NCI-H69 (cell line): ENCODE data around the gene ZNF592.
"Not testable (repeated sequence)": the region's sequence is repeated elsewhere in the genome, so short reads cannot be mapped to it uniquely, and the experiment has no call there.

Source experiments
- DNase-seq: peaks from one replicate; lab custom pipeline; 2025; lab: John Stamatoyannopoulos, UW

ZNF592 gene, protein sequence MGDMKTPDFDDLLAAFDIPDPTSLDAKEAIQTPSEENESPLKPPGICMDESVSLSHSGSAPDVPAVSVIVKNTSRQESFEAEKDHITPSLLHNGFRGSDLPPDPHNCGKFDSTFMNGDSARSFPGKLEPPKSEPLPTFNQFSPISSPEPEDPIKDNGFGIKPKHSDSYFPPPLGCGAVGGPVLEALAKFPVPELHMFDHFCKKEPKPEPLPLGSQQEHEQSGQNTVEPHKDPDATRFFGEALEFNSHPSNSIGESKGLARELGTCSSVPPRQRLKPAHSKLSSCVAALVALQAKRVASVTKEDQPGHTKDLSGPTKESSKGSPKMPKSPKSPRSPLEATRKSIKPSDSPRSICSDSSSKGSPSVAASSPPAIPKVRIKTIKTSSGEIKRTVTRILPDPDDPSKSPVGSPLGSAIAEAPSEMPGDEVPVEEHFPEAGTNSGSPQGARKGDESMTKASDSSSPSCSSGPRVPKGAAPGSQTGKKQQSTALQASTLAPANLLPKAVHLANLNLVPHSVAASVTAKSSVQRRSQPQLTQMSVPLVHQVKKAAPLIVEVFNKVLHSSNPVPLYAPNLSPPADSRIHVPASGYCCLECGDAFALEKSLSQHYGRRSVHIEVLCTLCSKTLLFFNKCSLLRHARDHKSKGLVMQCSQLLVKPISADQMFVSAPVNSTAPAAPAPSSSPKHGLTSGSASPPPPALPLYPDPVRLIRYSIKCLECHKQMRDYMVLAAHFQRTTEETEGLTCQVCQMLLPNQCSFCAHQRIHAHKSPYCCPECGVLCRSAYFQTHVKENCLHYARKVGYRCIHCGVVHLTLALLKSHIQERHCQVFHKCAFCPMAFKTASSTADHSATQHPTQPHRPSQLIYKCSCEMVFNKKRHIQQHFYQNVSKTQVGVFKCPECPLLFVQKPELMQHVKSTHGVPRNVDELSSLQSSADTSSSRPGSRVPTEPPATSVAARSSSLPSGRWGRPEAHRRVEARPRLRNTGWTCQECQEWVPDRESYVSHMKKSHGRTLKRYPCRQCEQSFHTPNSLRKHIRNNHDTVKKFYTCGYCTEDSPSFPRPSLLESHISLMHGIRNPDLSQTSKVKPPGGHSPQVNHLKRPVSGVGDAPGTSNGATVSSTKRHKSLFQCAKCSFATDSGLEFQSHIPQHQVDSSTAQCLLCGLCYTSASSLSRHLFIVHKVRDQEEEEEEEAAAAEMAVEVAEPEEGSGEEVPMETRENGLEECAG (N-terminal part only)

DNA sequence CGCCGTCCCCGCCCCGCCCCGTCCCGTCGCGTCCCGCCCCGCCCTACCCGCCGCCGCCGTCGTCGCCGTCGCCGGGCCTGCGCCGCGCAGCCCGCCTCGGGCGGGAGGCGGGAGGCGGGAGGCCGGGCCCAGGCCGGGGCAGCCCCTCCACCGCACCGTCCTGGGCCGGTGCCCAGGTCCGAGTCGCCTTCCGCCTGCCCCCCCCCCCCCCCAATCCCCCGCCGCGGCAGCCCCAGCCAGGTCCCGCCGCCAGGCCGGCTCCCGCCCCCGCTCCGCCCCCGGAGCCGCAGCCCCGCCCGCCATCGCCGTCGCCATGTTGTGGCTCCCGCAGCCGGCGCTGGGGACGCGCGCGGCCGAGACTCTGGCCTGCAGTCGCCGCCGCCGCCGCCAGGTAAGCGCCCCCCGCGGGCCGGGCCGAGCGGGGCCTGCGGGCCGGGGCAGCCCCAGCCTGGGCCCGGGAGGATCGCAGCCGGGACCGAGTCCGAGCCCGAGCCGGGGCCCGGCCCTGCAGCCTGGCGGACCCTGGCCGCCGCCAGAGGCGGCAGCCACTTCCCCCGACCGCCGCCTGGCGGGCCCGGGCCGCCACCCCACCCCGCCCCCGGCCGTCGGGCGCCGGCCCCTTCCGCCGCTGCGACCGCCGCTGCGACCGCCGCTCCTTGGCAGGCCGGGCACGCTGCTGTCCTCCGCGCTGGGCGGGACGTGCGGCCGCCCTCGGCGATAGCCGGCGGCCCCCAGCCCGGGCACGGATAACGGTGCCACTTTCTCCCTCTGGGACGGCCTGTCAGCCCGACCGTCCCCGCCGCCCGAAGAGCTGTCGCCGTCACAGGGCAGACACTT lies at the start of gene ZNF592:
TSS of gene ZNF592 (plus strand) at position 319 of the 837 bp plus-strand sequence. CDS start 34,084 bp downstream, outside the sequence.
- DNase-seq, result peak; percentile 71

DNA sequence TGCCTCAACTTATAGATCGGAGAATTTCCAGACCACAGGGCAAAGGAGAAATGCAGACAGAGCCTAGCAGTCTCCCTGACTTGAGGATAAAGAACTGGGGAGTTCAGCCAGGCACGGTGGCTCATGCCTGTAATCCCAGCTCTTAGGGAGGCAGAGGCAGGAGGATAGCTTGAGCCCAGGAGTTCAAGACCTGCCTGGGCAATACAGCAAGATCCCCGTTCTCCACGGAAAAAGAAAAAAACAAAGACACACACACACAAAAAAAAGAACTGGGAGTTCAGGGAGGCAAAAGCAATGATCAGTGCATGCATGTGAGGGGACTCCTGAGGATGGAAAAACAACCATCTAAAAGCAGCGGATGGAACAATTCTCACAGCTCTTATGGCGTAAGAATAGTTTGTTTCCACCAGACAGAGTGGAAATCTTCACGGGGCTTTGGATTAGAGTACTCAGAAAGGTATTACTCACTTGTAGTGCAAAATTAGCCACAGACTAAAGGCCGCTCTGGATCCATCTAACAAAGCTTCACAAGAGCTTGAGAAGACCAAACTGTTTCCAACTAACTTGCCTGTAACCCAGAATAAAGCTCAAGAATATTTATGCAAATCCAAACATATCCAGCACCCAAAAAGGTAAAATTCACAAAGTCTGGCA lies 48.7 kb upstream of the ZNF592 start:
- no peak for DNase-seq

DNA sequence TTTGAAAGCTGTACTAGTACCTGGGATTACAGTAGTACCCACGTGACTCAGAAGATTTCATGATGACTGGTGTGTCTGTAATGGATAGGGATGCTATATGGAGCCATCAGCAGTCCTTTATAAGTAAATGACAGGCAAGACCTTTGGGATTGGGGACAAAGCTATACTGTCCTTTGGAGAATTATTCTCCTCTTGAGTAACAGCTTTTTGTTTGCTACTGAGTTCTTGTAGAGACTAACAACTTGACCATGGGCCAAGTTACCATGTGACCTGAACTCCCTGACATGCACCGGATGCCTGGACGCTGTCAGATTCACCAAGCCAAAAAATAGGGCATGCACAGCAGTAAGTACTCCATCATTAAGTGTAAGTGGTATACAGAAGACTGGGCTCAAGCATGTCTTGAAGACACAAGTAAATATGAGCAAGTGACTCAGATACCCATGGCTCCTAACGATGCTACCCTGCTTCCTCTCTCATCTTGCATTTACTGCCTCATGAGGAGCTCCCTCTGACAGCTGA lies 45.4 kb upstream of the ZNF592 start:
- no peak for DNase-seq

DNA sequence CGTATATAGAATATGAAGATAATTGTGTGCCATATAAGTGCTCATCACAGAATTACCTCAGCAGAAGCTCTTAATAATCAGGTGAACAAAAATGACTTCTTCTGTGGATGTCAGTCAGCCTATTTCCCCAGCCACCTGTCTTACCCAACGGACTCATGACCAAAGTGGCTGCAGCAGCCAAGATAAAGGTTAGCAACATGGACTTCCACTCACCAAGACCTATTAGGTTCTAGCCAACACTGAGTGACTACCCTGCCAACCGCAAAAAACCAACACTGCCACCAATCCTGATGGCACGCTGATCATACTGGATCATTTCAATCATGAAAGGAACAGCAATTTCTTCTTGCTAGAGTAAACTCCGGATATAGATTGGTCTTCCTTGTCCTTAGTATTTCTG lies 44.6 kb upstream of the ZNF592 start:
- DNase-seq, result no peak

DNA sequence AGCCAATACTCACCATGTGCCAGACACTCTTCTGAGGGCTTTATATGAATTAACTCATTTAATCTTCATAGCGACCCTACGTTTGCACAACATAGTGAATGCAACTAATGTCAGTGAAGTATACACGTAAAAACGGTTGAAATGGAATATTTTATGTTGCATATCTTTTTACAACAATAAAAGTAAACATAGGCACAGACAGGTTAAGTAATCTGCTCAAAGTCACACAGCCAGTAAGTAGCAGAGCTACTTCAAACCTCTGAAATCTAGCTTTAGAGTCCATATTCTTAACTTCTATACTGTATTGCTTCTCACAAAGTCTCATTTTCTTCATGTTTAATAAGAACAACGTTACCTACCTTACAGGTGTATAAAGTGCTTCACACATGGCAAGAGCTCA lies 34.0 kb upstream of the ZNF592 start:
- DNase-seq, result no peak

DNA sequence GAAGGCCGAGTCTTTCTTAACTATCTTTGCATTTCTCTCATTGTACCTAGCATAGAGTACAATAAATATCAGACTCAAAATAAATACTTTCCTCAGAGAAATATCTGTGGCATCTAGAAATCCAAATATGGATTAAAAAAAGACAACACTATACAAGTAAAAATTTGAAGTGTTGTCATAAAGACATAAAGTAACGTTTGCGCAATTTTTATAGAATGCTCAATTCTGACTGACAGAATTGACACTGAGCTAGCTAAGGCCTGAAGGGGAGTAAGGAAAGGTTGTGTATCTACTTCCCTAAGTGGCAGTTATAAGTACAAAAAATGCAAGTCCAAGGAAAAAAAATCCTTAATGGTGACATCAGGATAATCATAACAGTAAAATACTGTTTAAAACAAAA lies 33.6 kb upstream of the ZNF592 start:
- no peak for DNase-seq

DNA sequence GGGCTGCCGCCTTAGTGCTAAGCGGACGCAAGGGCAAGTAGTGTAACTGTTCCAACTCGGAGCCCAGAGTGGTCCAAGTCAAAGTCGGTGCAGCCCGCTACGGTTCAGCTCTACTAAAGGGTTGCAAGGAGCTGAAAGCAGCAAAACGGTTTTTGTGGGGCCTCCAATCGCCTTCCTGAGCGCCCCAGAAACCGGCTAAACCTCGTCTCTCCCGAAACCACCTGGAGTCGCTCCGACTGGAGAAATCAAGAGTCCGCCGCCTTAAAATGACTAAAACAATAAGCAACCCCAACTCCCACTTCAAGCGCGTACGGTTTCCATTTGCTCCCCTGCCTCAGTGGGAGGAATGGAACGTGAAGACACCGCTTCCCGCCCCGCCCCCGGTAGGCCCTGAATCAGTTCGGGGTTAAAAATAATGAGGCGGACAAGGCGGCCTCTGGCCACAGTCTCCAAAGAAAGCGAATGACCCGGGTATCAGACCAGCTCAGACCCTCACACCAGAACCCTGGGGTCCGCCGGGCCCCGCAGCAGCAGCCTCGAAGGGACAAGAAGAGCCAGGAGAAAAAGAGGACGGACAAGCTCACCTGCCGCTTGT lies 32.9 kb upstream of the ZNF592 start:
- DNase-seq, result peak; percentile 39

DNA sequence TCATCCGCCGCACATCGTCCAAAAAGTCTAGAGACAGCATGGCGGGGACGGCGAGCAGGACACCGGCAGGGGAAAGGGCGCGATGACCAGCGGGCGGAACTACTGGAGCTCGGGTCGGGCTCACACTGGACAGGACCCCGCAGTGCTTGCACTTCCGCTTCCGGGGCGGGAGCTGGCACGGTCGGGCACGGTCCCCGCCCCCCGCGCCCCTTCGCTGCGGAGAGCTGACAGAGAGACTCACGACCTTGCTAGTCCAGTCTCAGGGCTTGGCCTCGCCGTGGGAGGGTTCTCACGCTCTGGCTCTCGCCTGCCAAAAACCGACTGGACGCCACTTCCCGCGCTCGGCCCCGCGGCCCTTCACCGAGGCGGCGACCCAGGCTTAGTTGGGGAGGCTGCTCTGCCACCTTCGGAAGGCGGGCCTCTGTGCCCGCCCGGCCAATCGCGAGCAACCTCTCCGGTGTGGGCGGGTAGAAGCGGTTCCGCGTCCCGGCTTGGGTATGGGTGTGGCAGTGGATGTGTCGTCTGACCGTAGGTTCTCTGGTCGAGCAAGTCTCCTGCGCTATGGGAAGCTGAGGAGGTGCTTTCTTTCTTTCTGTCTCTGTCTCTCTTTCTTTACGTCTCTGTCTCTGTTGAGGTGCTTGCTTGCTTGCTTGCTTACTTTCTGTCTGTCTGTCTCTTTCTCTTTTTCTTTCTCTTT lies 32.2 kb upstream of the ZNF592 start, which contains the start of gene SEC11A:
TSS of gene SEC11A (minus strand) at position 104 of the 697 bp plus-strand sequence. CDS start at position 40, 64 bp downstream.
- DNase-seq, result peak; percentile 91

DNA sequence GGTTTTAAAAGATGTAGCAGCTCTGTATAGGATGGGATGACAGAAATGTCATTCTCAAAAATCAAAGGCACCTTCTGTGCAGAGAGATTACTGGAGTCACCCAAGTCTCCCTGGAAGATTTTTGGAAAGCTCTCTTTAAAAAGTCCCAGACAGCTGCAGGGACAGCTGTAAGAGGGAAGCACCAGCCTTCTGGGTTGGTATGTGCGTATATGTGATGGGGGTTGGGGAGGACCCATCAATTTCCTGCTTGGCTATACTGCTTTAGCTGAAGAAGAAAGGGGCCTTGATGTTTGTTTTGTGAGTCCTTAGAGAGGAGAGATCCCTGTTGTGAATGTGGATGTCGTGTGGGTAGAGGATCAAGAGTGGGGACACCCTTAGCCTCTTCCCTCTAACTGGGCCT lies 27.0 kb upstream of the ZNF592 start:
- DNase-seq, result no peak

DNA sequence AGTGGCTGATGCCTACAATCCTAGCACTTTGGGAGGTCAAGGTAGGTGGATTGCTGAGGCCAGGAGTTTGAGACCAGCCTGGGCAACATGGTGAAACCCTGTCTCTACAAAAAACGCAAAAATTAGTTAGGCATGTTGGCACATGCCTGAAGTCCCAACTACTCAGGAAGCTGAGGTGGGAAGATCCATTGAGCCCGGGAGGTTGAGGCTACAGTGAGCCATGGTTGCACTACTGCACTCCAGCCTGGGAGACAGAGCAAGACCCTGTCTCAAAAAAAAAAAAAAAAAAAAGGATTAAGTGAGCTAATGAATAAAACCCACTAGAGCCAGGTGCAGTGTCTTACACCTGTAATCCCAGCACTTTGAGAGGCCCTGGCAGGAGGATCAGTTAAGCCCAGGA lies 25.8 kb upstream of the ZNF592 start:
- DNase-seq, result no peak

DNA sequence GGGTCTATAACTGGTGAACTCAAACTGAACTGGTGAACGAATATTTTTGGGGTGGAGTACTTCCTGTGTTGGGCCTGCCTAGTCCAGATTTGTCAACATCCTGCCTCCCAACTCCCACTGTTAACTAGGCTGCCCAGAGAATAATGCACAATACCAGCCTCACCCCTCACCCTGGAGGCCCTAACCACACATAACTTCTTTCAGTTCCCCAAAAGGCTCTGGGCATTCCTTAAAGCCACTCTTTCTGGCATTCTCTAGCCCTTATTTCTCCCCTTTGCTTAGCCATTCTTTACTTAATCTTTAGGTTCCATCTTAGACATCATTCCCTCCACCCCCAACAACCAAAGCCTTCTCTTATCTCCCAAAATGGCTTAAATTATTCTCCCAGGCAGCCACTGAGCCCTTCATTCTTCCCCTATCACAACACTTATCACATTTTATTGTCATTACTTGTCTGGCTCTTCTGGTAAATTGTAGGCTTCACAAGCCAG lies 23.3 kb upstream of the ZNF592 start:
- DNase-seq, result no peak

DNA sequence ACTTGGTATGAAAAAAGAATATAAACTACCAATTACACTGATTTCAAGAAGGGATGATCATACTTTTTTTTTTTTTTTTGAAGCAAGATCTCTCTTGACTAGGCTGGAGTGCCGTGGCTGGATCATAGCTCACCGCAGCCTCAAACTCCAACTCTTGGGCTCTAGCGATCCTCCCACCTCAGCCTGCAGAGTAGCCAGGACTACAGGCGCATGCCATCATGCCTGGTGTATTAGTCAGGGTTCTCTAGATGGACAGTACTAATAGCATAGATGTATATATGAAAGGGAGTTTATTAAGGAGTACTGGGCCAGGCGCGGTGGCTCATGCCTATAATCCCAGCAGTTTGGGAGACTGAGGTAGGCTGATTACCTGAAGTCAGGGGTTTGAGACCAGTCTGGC lies 21.0 kb upstream of the ZNF592 start:
- DNase-seq, result no peak

DNA sequence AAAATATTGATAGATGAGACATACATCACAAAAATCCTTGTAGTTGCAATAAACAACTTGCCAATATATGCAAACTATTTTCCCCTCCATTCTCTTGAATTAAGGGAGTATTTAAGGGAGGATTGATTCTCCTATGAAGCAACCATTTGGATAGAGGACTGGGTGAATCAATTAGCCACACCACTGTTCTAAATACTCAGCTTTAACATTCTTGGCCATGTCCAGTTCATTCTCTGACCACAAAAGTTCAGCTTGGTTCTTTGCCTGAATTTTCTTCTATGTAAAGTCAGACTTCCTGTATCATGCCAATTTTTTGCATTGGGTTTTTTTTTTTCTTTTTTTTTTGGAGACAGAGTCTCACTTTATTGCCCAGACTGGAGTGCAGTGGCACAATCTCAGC lies 16.6 kb upstream of the ZNF592 start:
- DNase-seq, result no peak

DNA sequence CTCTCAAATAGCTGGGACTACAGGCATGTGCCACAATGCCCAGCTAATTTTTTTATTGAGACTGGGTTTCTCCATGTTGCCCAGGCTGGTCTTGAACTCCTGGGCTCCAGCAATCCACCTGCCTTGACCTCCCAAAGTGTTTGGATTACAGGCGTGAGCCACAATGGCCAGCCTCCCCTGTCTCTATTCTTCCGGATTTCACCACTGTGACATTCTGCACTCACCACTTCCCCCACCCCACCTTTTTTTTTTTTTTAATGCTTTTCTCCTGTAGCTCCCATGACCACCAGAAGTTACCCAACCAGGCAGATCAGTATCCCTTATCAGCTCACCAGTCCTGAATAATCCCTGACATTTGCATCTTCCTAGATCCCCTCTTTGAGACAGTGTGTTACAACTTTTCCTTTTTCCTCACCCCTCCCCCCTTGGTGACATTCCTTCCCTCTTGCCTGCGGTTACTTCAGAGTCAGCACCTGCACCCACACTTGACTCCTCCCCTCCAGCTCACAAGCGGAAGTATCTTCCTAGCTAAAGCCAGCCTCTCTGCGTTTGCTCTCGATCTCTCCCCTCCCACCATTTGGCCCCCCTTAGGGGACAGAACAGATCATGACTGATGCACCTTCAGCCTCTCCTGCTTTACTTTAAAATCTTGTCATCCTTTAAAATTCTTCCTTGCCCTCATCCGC lies 13.5 kb upstream of the ZNF592 start:
- peak; percentile 52 for DNase-seq

DNA sequence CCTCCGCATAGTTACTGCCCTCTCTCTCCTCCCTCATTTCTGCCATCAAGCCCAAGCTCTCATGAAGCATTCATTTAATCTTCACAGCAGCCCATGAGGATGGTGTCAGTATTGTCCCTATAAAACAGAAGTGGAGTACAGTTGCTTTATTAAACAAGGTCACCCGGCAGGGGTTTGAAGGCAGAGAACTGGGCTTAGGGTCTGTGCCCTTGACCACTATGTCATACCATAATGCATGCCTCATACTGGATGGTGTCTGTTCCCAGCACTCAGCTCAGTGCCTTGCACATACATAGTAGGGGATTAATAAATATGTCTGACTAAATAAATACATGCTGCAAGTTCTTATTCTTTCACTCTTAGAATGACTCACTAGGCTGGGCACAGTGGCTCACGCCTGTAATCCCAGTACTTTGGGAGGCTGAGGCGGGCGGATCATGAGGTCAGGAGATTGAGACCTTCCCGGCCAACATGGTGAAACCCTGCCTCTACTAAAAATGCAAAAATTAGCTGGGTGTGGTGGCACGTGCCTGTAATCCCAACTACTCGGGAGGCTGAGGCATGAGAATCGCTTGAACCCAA lies 12.8 kb upstream of the ZNF592 start:
- not testable (repeated sequence) for DNase-seq

DNA sequence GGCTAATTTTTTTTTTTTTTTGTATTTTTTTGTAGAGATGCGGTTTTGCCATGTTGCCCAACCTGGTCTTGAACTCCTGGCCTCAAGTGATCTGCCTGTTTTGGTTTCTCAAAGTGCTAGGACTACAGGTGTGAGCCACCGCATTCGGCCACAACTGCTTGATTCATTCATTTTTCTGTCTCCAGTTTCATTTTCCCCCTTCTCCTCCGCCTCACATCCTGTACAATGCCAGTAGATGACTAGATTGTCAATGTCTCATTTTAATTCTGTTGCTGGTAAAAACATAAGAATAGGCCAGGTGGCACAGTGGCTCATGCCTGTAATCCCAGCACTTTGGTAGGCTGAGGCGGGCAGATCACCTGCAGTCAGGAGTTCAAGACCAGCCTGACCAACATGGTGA lies 12.0 kb upstream of the ZNF592 start:
- no peak for DNase-seq

DNA sequence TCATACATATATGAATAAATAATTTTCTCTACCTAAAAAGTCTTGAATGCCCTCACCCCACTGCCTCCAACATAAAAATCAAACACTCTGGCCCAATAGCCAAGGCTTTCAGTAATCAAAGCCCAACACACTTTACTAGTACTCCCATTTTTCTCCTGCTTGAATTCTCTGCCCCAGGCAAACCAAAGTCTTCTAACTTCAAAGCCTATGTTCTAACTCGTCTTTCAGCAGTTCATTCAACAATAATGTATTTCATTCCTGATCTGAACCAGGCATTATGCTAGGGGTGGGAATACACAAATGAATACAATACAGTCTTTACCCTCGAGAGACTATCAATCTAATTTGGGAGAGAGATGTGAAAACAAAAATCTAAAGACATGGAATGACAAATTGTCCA lies 11.4 kb upstream of the ZNF592 start:
- DNase-seq, result no peak

DNA sequence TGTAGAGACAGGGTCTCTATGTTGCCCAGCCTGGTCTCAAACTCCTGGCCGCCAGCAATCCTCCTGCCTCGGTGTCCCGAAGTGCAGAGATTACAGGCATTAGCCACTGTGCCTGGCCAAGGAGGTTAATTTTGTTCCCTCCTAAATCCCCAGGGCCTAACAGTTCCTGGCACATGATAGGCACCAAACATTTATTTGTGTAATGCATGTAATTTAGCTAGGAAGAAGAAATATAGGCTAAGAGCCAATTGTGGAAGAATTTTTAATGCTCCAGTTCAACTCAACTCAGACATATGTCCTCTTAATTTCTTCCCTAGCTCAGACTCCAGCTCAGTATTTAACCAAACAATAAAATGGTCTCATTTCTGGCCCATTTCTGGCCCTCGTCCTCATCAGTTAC lies 7.7 kb upstream of the ZNF592 start:
- no peak for DNase-seq
